ENCODE measurements around the gene KMT2B.

KMT2B gene

GRCh38 chr19:35693835-35694599 lies 23.8 kb upstream of the KMT2B start:
- Histone ChIP-seq H3K9ac (ENCODE audit: low read depth, low read length) (no peak overlapping the region), H3K4me3 (ENCODE audit: low read length) (no peak overlapping the region), H3K4me1 (ENCODE audit: insufficient read depth, low read length) (no peaks in the 10 kb centered on the region), H3K9me3 (ENCODE audit: insufficient read depth, low read depth, low read length) (no peaks in the 10 kb centered on the region), H3K36me3 (ENCODE audit: insufficient read depth, low read length) (no peaks in the 10 kb centered on the region), H3K27me3 (ENCODE audit: insufficient read depth, low read length) (no peaks in the 10 kb centered on the region), H3K27ac (ENCODE audit: low read depth, low read length) (no peak overlapping the region)
- 41% methylated on average over 8 of the region's 8 CpGs for WGBS

- Histone ChIP-seq H3K9me3 (ENCODE audit: insufficient read depth, low read depth, low read length) (no peaks in the 10 kb centered on the region), H3K9ac (ENCODE audit: low read depth, low read length) (no peak overlapping the region), H3K4me3 (ENCODE audit: low read length) (no peak overlapping the region), H3K27me3 (ENCODE audit: insufficient read depth, low read length) (no peaks in the 10 kb centered on the region), H3K36me3 (ENCODE audit: insufficient read depth, low read length) (no peaks in the 10 kb centered on the region), H3K27ac (ENCODE audit: low read depth, low read length) (no peak overlapping the region), H3K4me1 (ENCODE audit: insufficient read depth, low read length) (no peaks in the 10 kb centered on the region)
- WGBS, result 89% methylated on average over 2 of the region's 2 CpGs
Observed at GRCh38 chr19:35695895-35696422, 21.8 kb upstream of the KMT2B start.

- H3K9ac ChIP-seq (ENCODE audit: low read depth, low read length), result no peak overlapping the region
- H3K9me3 ChIP-seq (ENCODE audit: insufficient read depth, low read depth, low read length), result no peaks in the 10 kb centered on the region
- no peaks in the 10 kb centered on the region for H3K27me3 ChIP-seq (ENCODE audit: insufficient read depth, low read length)
- H3K36me3 ChIP-seq (ENCODE audit: insufficient read depth, low read length), result no peaks in the 10 kb centered on the region
- 87% methylated on average over 4 of the region's 4 CpGs for WGBS
- H3K27ac ChIP-seq (ENCODE audit: low read depth, low read length), result no peak overlapping the region
- H3K4me1 ChIP-seq (ENCODE audit: insufficient read depth, low read length), result no peaks in the 10 kb centered on the region
- H3K4me3 ChIP-seq (ENCODE audit: low read length), result no peak overlapping the region
Observed at GRCh38 chr19:35696835-35697234, 21.0 kb upstream of the KMT2B start.

GRCh38 chr19:35702223-35703012 lies 15.4 kb upstream of the KMT2B start:
- no peaks in the 10 kb centered on the region for H3K9me3 ChIP-seq (ENCODE audit: insufficient read depth, low read depth, low read length)
- H3K27me3 ChIP-seq (ENCODE audit: insufficient read depth, low read length), result peaks cover 28% of the 10 kb centered on the region
- no peaks in the 10 kb centered on the region; the same call in 1 of the 2 replicates for H3K4me1 ChIP-seq (ENCODE audit: insufficient read depth, low read length)
- H3K27ac ChIP-seq (ENCODE audit: low read depth, low read length), result no peak overlapping the region
- no peaks in the 10 kb centered on the region for H3K36me3 ChIP-seq (ENCODE audit: insufficient read depth, low read length)
- H3K9ac ChIP-seq (ENCODE audit: low read depth, low read length), result peak overlapping the region; percentile 21; the same call in 1 of the 2 replicates
- peak overlapping the region; percentile 73 for H3K4me3 ChIP-seq (ENCODE audit: low read length)
- WGBS, result 1% methylated on average over 50 of the region's 50 CpGs

- WGBS, result 59% methylated on average over 7 of the region's 9 CpGs
- Histone ChIP-seq H3K4me1 (ENCODE audit: insufficient read depth, low read length) (no peaks in the 10 kb centered on the region; the same call in 1 of the 2 replicates), H3K9ac (ENCODE audit: low read depth, low read length) (no peak overlapping the region), H3K27me3 (ENCODE audit: insufficient read depth, low read length) (peaks cover 28% of the 10 kb centered on the region), H3K36me3 (ENCODE audit: insufficient read depth, low read length) (no peaks in the 10 kb centered on the region), H3K4me3 (ENCODE audit: low read length) (no peak overlapping the region), H3K9me3 (ENCODE audit: insufficient read depth, low read depth, low read length) (no peaks in the 10 kb centered on the region), H3K27ac (ENCODE audit: low read depth, low read length) (no peak overlapping the region)
Observed at GRCh38 chr19:35703343-35703742, 14.5 kb upstream of the KMT2B start.

GRCh38 chr19:35704218-35704617 lies 13.6 kb upstream of the KMT2B start, which contains the start of gene ZBTB32:
Gene ZBTB32 (plus strand): TSS chr19:35704558. CDS start chr19:35714627, 10,069 bp downstream.
- WGBS, result 32% methylated on average over 24 of the region's 24 CpGs

GRCh38 chr19:35708391-35708790 lies 9.4 kb upstream of the KMT2B start:
- Histone ChIP-seq H3K27ac (ENCODE audit: low read depth, low read length) (no peak overlapping the region), H3K9me3 (ENCODE audit: insufficient read depth, low read depth, low read length) (no peaks in the 10 kb centered on the region), H3K4me1 (ENCODE audit: insufficient read depth, low read length) (peaks cover 5% of the 10 kb centered on the region; the same call in 1 of the 2 replicates), H3K9ac (ENCODE audit: low read depth, low read length) (no peak overlapping the region), H3K4me3 (ENCODE audit: low read length) (no peak overlapping the region), H3K27me3 (ENCODE audit: insufficient read depth, low read length) (peaks cover 19% of the 10 kb centered on the region), H3K36me3 (ENCODE audit: insufficient read depth, low read length) (no peaks in the 10 kb centered on the region)
- 93% methylated on average over 1 of the region's 1 CpG for WGBS

More at GRCh38 chr19:35704218-35704617, 13.6 kb upstream of the KMT2B start, which contains the start of gene ZBTB32:
- Histone ChIP-seq H3K4me3 (ENCODE audit: low read length) (no peak within 1 kb of the TSS), H3K4me1 (ENCODE audit: insufficient read depth, low read length) (no peaks in the 10 kb centered on the region; the same call in 1 of the 2 replicates), H3K36me3 (ENCODE audit: insufficient read depth, low read length) (no peaks in the 10 kb centered on the region), H3K9ac (ENCODE audit: low read depth, low read length) (no peak within 1 kb of the TSS), H3K27me3 (ENCODE audit: insufficient read depth, low read length) (peaks cover 28% of the 10 kb centered on the region), H3K9me3 (ENCODE audit: insufficient read depth, low read depth, low read length) (no peaks in the 10 kb centered on the region), H3K27ac (ENCODE audit: low read depth, low read length) (no peak within 1 kb of the TSS)

- 40% methylated on average over 13 of the region's 13 CpGs for WGBS
- Histone ChIP-seq H3K27ac (ENCODE audit: low read depth, low read length) (no peak overlapping the region), H3K9me3 (ENCODE audit: insufficient read depth, low read depth, low read length) (no peaks in the 10 kb centered on the region), H3K9ac (ENCODE audit: low read depth, low read length) (no peak overlapping the region), H3K27me3 (ENCODE audit: insufficient read depth, low read length) (peaks cover 4% of the 10 kb centered on the region; the same call in 1 of the 2 replicates), H3K4me1 (ENCODE audit: insufficient read depth, low read length) (peaks cover 21% of the 10 kb centered on the region), H3K4me3 (ENCODE audit: low read length) (no peak overlapping the region), H3K36me3 (ENCODE audit: insufficient read depth, low read length) (no peaks in the 10 kb centered on the region)
Observed at GRCh38 chr19:35710784-35711723, 6.7 kb upstream of the KMT2B start.

- Histone ChIP-seq H3K27me3 (ENCODE audit: insufficient read depth, low read length) (peaks cover 4% of the 10 kb centered on the region; the same call in 1 of the 2 replicates), H3K27ac (ENCODE audit: low read depth, low read length) (no peak overlapping the region), H3K36me3 (ENCODE audit: insufficient read depth, low read length) (no peaks in the 10 kb centered on the region), H3K9ac (ENCODE audit: low read depth, low read length) (no peak overlapping the region), H3K4me3 (ENCODE audit: low read length) (no peak overlapping the region), H3K9me3 (ENCODE audit: insufficient read depth, low read depth, low read length) (no peaks in the 10 kb centered on the region), H3K4me1 (ENCODE audit: insufficient read depth, low read length) (peaks cover 21% of the 10 kb centered on the region)
- WGBS, result 83% methylated on average over 11 of the region's 11 CpGs
Observed at GRCh38 chr19:35712567-35713505, 5.0 kb upstream of the KMT2B start.

GRCh38 chr19:35713506-35713850 lies 4.3 kb upstream of the KMT2B start:
- 86% methylated on average over 2 of the region's 2 CpGs for WGBS
- H3K9me3 ChIP-seq (ENCODE audit: insufficient read depth, low read depth, low read length), result no peaks in the 10 kb centered on the region
- H3K36me3 ChIP-seq (ENCODE audit: insufficient read depth, low read length), result no peaks in the 10 kb centered on the region
- H3K27ac ChIP-seq (ENCODE audit: low read depth, low read length), result no peak overlapping the region
- H3K4me1 ChIP-seq (ENCODE audit: insufficient read depth, low read length), result peaks cover 21% of the 10 kb centered on the region
- H3K27me3 ChIP-seq (ENCODE audit: insufficient read depth, low read length), result peaks cover 4% of the 10 kb centered on the region; the same call in 1 of the 2 replicates
- H3K9ac ChIP-seq (ENCODE audit: low read depth, low read length), result no peak overlapping the region
- H3K4me3 ChIP-seq (ENCODE audit: low read length), result no peak overlapping the region

All from HUES64 (cell line).